Esophagus muscularis mucosa (tissue), 4 donors: ENCODE measurements around the gene RALGAPB. TPM values are rescaled to one million over a fixed set of nuclear protein-coding genes. Genes with fewer than 3 reads are reported as not detected.
A peak's percentile ranks its signal among the peaks of the same experiment; 100 is the strongest.

ENCODE experiments used
- DNase-seq: peaks from one replicate; pipeline ENCODE4 v3.0.0-alpha.2; 2017; ENCODE audit errors: extremely low spot score
- H3K27ac ChIP-seq, 4 donors: fragments of 200-600 bp; sonication (generic); replicated peaks in 1 of 4; 1 replicate in 3 of 4; 2 replicates in 1 of 4; pipeline ENCODE4 v1.5.1; 2016 to 2019; ENCODE audit warnings: mild to moderate bottlenecking in 1 of 4
- H3K27me3 ChIP-seq, 4 donors: fragments of 200-600 bp; sonication (generic); one replicate each; pipeline versions ENCODE4 v1.5.1 to v1.6.0; 2016 to 2019
- H3K36me3 ChIP-seq, 4 donors: fragments of 200-600 bp; sonication (generic); one replicate each; pipeline ENCODE4 v1.5.1; 2016 to 2019
- H3K4me1 ChIP-seq, 4 donors: fragments of 200-600 bp; sonication (generic); one replicate each; pipeline ENCODE4 v1.5.1; 2016 to 2019
- H3K4me3 ChIP-seq, 4 donors: fragments of 200-600 bp; sonication (generic); 1 replicate in 2 of 4; 2 replicates in 2 of 4; pipeline ENCODE4 v1.5.1; 2016 to 2019; ENCODE audit warnings: mild to moderate bottlenecking in 4 of 4, moderate library complexity in 1 of 4
- H3K9me3 ChIP-seq, 4 donors: fragments of 200-600 bp; sonication (generic); 1 replicate in 3 of 4; 2 replicates in 1 of 4; pipeline ENCODE4 v1.5.1; 2016 to 2019
- CTCF ChIP-seq, 3 experiments: fragments of 200-600 bp in 2 of 3; fragments of 450-650 bp in 1 of 3; sonication (generic) in 2 of 3; IDR thresholded peaks; one replicate each; pipeline ENCODE4 v1.5.1; 2017 to 2019; ENCODE audit warnings: antibody characterized with exemption in 3 of 3, mild to moderate bottlenecking in 2 of 3, moderate library complexity in 1 of 3
- EP300 ChIP-seq: sonication (generic); formaldehyde crosslinking; IDR thresholded peaks from one replicate; pipeline ENCODE4 v1.6.1; 2017; ENCODE audit warnings: antibody characterized with exemption
- POLR2A ChIP-seq: fragments of 450-650 bp; IDR thresholded peaks from one replicate; pipeline ENCODE4 v1.6.1; 2017; ENCODE audit warnings: antibody characterized with exemption, moderate library complexity, mild to moderate bottlenecking, low read depth
- POLR2AphosphoS5 ChIP-seq, 2 donors: sonication (generic); formaldehyde crosslinking; IDR thresholded peaks; one replicate each; pipeline ENCODE4 v1.6.1; 2017; ENCODE audit warnings: antibody characterized with exemption in 2 of 2
- WGBS: methylation state at CpG from one replicate; pipeline ENCODE4 v1.1.5; 2018; 5-methylcytosine and 5-hydroxymethylcytosine counted together
- intact Hi-C: fragments of 100-400 bp; cut with DNase I; formaldehyde crosslinking; loops from one replicate; pipeline ENCODE4 v1.15.1; 2023
- total RNA-seq, 4 donors: library from RNA; depleted of rRNA; stranded (reverse); fragments of >200 nt; gene quantifications; one replicate each; pipeline versions ENCODE4 v1.1.0 to v1.2.1, GENCODE V29; 2016

Gene RALGAPB
- total RNA-seq, 4 donors from 2014 or later = 31.5 to 37.4 (median 35.5) TPM

GRCh38 chr20:38601216-38602184 lies 128.9 kb downstream of the RALGAPB start, which contains the start of gene ARHGAP40:
Gene ARHGAP40 (plus strand): TSS chr20:38601809.
- no peaks in the 10 kb centered on the region for H3K36me3 ChIP-seq
- no peak within 1 kb of the TSS for H3K4me3 ChIP-seq
- H3K27me3 ChIP-seq = peaks cover 0 to 58% (median 14%) of the 10 kb centered on the region in 4 donors
- H3K4me1 ChIP-seq = peaks cover 0 to 10% (median 7%) of the 10 kb centered on the region in 4 donors
- no peak for DNase-seq
- intact Hi-C loops = no loop called here
- H3K9me3 ChIP-seq = no peaks in the 10 kb centered on the region
- TF ChIP-seq EP300 (no peak), CTCF (IDR thresholded peaks at IDR 0.05) (peak in 1 of 3 experiments; percentile 3)
- H3K27ac ChIP-seq = no peak within 1 kb of the TSS
- WGBS = 9% methylated on average over 20 of the region's 42 CpGs

GRCh38 chr20:38602185-38602581 lies 129.5 kb downstream of the RALGAPB start:
- Histone ChIP-seq H3K9me3 (no peaks in the 10 kb centered on the region), H3K27me3 (peaks cover 0 to 63% (median 14%) of the 10 kb centered on the region in 4 donors), H3K27ac (no peak overlapping the region), H3K4me3 (no peak overlapping the region), H3K4me1 (peaks cover 0 to 10% (median 7%) of the 10 kb centered on the region in 4 donors), H3K36me3 (no peaks in the 10 kb centered on the region)
- DNase-seq = no peak
- no peak for TF ChIP-seq POLR2AphosphoS5 (IDR thresholded peaks at IDR 0.05)
- no peak for TF ChIP-seq CTCF (IDR thresholded peaks at IDR 0.05)
- TF ChIP-seq EP300 = no peak
- no peak for TF ChIP-seq POLR2A
- intact Hi-C loops = no loop called here
- WGBS = 35% methylated on average over 3 of the region's 5 CpGs

- H3K4me1 ChIP-seq = peaks cover 0 to 10% (median 7%) of the 10 kb centered on the region in 4 donors
- TF ChIP-seq CTCF (IDR thresholded peaks at IDR 0.05) = no peak
- no peak for TF ChIP-seq POLR2A
- no peak for TF ChIP-seq POLR2AphosphoS5 (IDR thresholded peaks at IDR 0.05)
- TF ChIP-seq EP300 = no peak
- intact Hi-C loops = no loop called here
- H3K27me3 ChIP-seq = peaks cover 0 to 68% (median 14%) of the 10 kb centered on the region in 4 donors
- no peak for DNase-seq
- H3K27ac ChIP-seq = no peak overlapping the region
- no peaks in the 10 kb centered on the region for H3K9me3 ChIP-seq
- WGBS = 75% methylated on average over 3 of the region's 3 CpGs
- H3K36me3 ChIP-seq = no peaks in the 10 kb centered on the region
- no peak overlapping the region for H3K4me3 ChIP-seq
Observed at GRCh38 chr20:38603286-38603685, 130.6 kb downstream of the RALGAPB start.

- DNase-seq = no peak
- intact Hi-C loops = no loop called here
- Histone ChIP-seq H3K36me3 (no peaks in the 10 kb centered on the region), H3K9me3 (no peaks in the 10 kb centered on the region), H3K4me3 (no peak overlapping the region), H3K27ac (no peak overlapping the region), H3K4me1 (peaks cover 0 to 10% (median 7%) of the 10 kb centered on the region in 4 donors), H3K27me3 (peaks cover 0 to 79% (median 14%) of the 10 kb centered on the region in 4 donors)
- WGBS = 29% methylated on average over 4 of the region's 4 CpGs
- TF ChIP-seq EP300 (no peak), POLR2AphosphoS5 (IDR thresholded peaks at IDR 0.05) (no peak), CTCF (IDR thresholded peaks at IDR 0.05) (no peak), POLR2A (no peak)
Observed at GRCh38 chr20:38604873-38605303, 132.2 kb downstream of the RALGAPB start.
